K562 (cell line): ENCODE data around the gene ARHGEF33. TPM values are rescaled to one million over a fixed set of nuclear protein-coding genes. Genes with fewer than 3 reads are reported as not detected.
A peak's percentile ranks its signal among the peaks of the same experiment; 100 is the strongest.

Experiments
- ATAC-seq: fragments of 200-7000 bp; cut with Tn5 transposase; 3 replicates; pipeline ENCODE4 v1.9.1; 2020; ENCODE audit warnings: moderate library complexity
- BruUV-seq: library from RNA; stranded (reverse); fragments of 400-500 nt; replicated peaks from 2 replicates; lab custom pipeline; 2021; lab: Mats Ljungman, UMichigan
- CTCF ChIA-PET: fragments of 300-600 bp; formaldehyde crosslinking; extraction: SDS; loops from one replicate; lab custom pipeline; 2021; ENCODE audit warnings: low intra/inter-chr PET ratio; lab: Yijun Ruan, JAX
- POLR2A ChIA-PET: fragments of 300-600, 350-650 bp; sonication (Branson Sonifier 250); formaldehyde crosslinking; extraction: SDS; loops from one replicate; lab custom pipeline; 2021; ENCODE audit warnings: antibody characterized with exemption, inconsistent platforms; lab: Yijun Ruan, JAX
- DNase-seq, 4 experiments: peaks; one replicate each; pipeline versions ENCODE4 v3.0.0 to v3.0.0-alpha.2; 2011 to 2018; ENCODE audit warnings: low spot score in 3 of 4, mixed read lengths in 3 of 4; ENCODE audit errors: extremely low read depth in 1 of 4
- FAIRE-seq: peaks from 2 replicates; lab custom pipeline; 2011; peaks lifted over from hg19 to GRCh38; lab: Jason Lieb, UNC
- H2AFZ ChIP-seq: 2 replicates; pipeline ENCODE4 v1.6.0; 2011; ENCODE audit warnings: low read depth, low read length, control low read depth, inconsistent platforms
- H3K27ac ChIP-seq: fragments of 200-600 bp; 3 replicates; pipeline ENCODE4 v1.8.0; 2011; ENCODE audit warnings: low read depth, mild to moderate bottlenecking, control low read depth, inconsistent platforms, low read length, moderate library complexity, mixed read lengths; ENCODE audit errors: extremely low read depth
- H3K27me3 ChIP-seq, 2 experiments: fragments of 300-600 bp in 1 of 2; 2 replicates in 1 of 2; 3 replicates in 1 of 2; pipeline versions ENCODE4 v1.6.0 to v1.8.0; 2011; ENCODE audit warnings: inconsistent platforms in 2 of 2, low read length in 2 of 2, mild to moderate bottlenecking in 1 of 2, mixed read lengths in 1 of 2, moderate library complexity in 1 of 2; ENCODE audit not compliant: control insufficient read depth in 2 of 2, insufficient read depth in 2 of 2
- H3K36me3 ChIP-seq: fragments of 300-600 bp; 3 replicates; pipeline ENCODE4 v1.8.0; 2011; ENCODE audit warnings: mild to moderate bottlenecking, low read length, inconsistent platforms; ENCODE audit not compliant: control insufficient read depth, insufficient read depth
- H3K4me1 ChIP-seq, 2 experiments: fragments of 200-600 bp in 1 of 2; replicated peaks in 1 of 2; 2 replicates in 1 of 2; 3 replicates in 1 of 2; pipeline versions ENCODE4 v1.5.1 to v1.8.0; 2011; ENCODE audit warnings: inconsistent platforms in 2 of 2, low read length in 2 of 2, mild to moderate bottlenecking in 1 of 2, mixed read lengths in 1 of 2, moderate library complexity in 1 of 2; ENCODE audit not compliant: control insufficient read depth in 2 of 2, insufficient read depth in 2 of 2
- H3K4me2 ChIP-seq: 2 replicates; pipeline ENCODE4 v1.6.1; 2011; ENCODE audit warnings: low read length, control low read depth, inconsistent platforms, mixed read lengths; ENCODE audit not compliant: insufficient read depth
- H3K4me3 ChIP-seq: fragments of 200-600 bp; sonication (generic), shearing (Covaris generic); 2 replicates; pipeline ENCODE4 v1.5.1; 2016; ENCODE audit warnings: control low read depth, inconsistent platforms
- H3K79me2 ChIP-seq: fragments of 200-600 bp; 3 replicates; pipeline ENCODE4 v1.8.0; 2011; ENCODE audit warnings: low read length, inconsistent platforms; ENCODE audit not compliant: control insufficient read depth, insufficient read depth
- H3K9ac ChIP-seq, 2 experiments: 2 replicates each; pipeline versions ENCODE4 v1.6.0 to v1.6.1; 2011; ENCODE audit warnings: low read depth in 2 of 2, low read length in 2 of 2, control low read depth in 1 of 2, inconsistent platforms in 1 of 2, mild to moderate bottlenecking in 1 of 2, mixed read lengths in 1 of 2; ENCODE audit not compliant: insufficient read depth in 1 of 2
- H3K9me1 ChIP-seq: one replicate; pipeline ENCODE4 v1.6.0; 2011; ENCODE audit warnings: inconsistent platforms, mild to moderate bottlenecking, low read length, moderate library complexity; ENCODE audit not compliant: control insufficient read depth, insufficient read depth
- H3K9me3 ChIP-seq: replicated peaks from 2 replicates; pipeline ENCODE4 v1.5.1; 2011; ENCODE audit warnings: low read depth, low read length, inconsistent platforms; ENCODE audit not compliant: control insufficient read depth, insufficient read depth
- H4K20me1 ChIP-seq: replicated peaks from 2 replicates; pipeline ENCODE4 v1.6.1; 2011; ENCODE audit warnings: low read length, inconsistent platforms, mixed read lengths; ENCODE audit not compliant: control insufficient read depth, insufficient read depth
- C11orf30 ChIP-seq: fragments of 450-650 bp; IDR thresholded peaks from 2 replicates; pipeline ENCODE4 v1.6.1; 2016; ENCODE audit warnings: low read depth, mild to moderate bottlenecking
- MAFF ChIP-seq: IDR thresholded peaks from 2 replicates; pipeline ENCODE4 v1.6.1; 2012; ENCODE audit warnings: low read length, improper control_type of control experiment
- MAFG ChIP-seq: fragments of 450-650 bp; conservative IDR thresholded peaks from 2 replicates; pipeline ENCODE4 v1.6.1; 2016; ENCODE audit warnings: missing genetic modification characterization, missing compliant biosample characterization
- MAFK ChIP-seq: IDR thresholded peaks from 2 replicates; pipeline ENCODE4 v1.6.1; 2011; ENCODE audit warnings: low read length, improper control_type of control experiment
- MEF2A ChIP-seq: IDR thresholded peaks from 2 replicates; pipeline ENCODE4 v1.6.1; 2011; ENCODE audit warnings: low read depth, mild to moderate bottlenecking, low read length, moderate library complexity; ENCODE audit not compliant: control insufficient read depth
- NFE2 ChIP-seq: IDR thresholded peaks from 2 replicates; pipeline ENCODE4 v1.6.1; 2014; ENCODE audit warnings: antibody characterized with exemption, low read depth
- NFE2L1 ChIP-seq: fragments of 450-650 bp; IDR thresholded peaks from 2 replicates; pipeline ENCODE4 v1.6.1; 2016; ENCODE audit warnings: missing genetic modification characterization, low read depth, mild to moderate bottlenecking, missing compliant biosample characterization, moderate library complexity, borderline replicate concordance
- PHTF2 ChIP-seq: fragments of 250-450 bp; sonication (Bioruptor Pico); IDR thresholded peaks from 2 replicates; pipeline ENCODE4 v1.5.0; 2021; ENCODE audit warnings: mild to moderate bottlenecking
- SMARCA4 ChIP-seq: fragments of 450-650 bp; IDR thresholded peaks from 2 replicates; pipeline ENCODE4 v1.6.1; 2016
- ZNF316 ChIP-seq: fragments of 450-650 bp; IDR thresholded peaks from 2 replicates; pipeline ENCODE4 v1.6.1; 2016
- WGBS: fragments of 100-300 bp; shearing (Covaris generic); methylation state at CpG from one replicate; pipeline ENCODE4 v1.1.6; 2016; ENCODE audit warnings: low coverage, mixed read lengths; ENCODE audit not compliant: insufficient coverage; ENCODE audit errors: missing lambda C conversion rate; 5-methylcytosine and 5-hydroxymethylcytosine counted together
- in situ Hi-C: fragments of 300-500 bp; cut with MboI; formaldehyde crosslinking; loops from 4 replicates; pipeline ENCODE4 v1.15.0; 2018; ENCODE audit warnings: inconsistent platforms, mixed read lengths
- intact Hi-C: fragments of 100-400 bp; cut with micrococcal nuclease; formaldehyde crosslinking; loops from 2 replicates; pipeline ENCODE4 v1.14.2; 2022
- polyA plus RNA-seq, 8 experiments: library from polyadenylated mRNA; depleted of rRNA in 4 of 8; stranded (reverse) in 5 of 8; unstranded in 3 of 8; fragments of >200 nt; fragmentation: Nextera tagmentation in 2 of 8; fragmentation: Illumina TruSeq in 1 of 8; extraction: Ambion mirVana in 2 of 8; extraction: Trizol in 1 of 8; gene quantifications; 2 replicates each; pipeline versions ENCODE4 v1.2.1 to v1.2.3, GENCODE V29; 2011 to 2014; ENCODE audit warnings: inconsistent platforms in 1 of 8, missing spikeins in 1 of 8
- total RNA-seq, 7 experiments: library from RNA; depleted of rRNA in 6 of 7; stranded (reverse); fragments of >200 nt in 6 of 7; fragmentation: Illumina TruSeq in 2 of 7; extraction: Trizol in 2 of 7; gene quantifications; 2 replicates each; pipeline versions ENCODE4 v1.2.1 to v1.2.3, GENCODE V29; 2011 to 2021; ENCODE audit warnings: low replicate concordance in 1 of 7

ARHGEF33 gene
- total and polyA plus RNA-seq, 9 of the 15 experiments (the other 6 are each of a cell fraction or from before 2014, with no cell fraction given), result 0.01 to 0.08 (median 0.03) TPM; not detected in 5

- WGBS, result 37% methylated on average over 4 of the region's 4 CpGs
- no peaks in the 10 kb centered on the region for H3K79me2 ChIP-seq
- H3K4me3 ChIP-seq, result no peak overlapping the region
- in situ Hi-C loops, result no loop called here
- H3K27ac ChIP-seq, result no peak overlapping the region
- no peaks in the 10 kb centered on the region for H3K36me3 ChIP-seq
- ATAC-seq (peak; percentile 67), FAIRE-seq (no peak), DNase-seq (no peak)
- peak overlapping the region; percentile 57 for H2AFZ ChIP-seq
- H3K9me1 ChIP-seq, result no peaks in the 10 kb centered on the region
- H3K4me2 ChIP-seq, result no peak overlapping the region
- TF ChIP-seq NFE2L1 (peak; percentile 70), C11orf30 (peak; percentile 74), PHTF2 (CRISPR knock-in tag) (no peak), MEF2A (no peak), MAFF (peak; percentile 73), ZNF316 (peak; percentile 89), NFE2 (peak; percentile 90), MAFK (peak; percentile 67), SMARCA4 (peak; percentile 18; the same call in 1 of the 2 replicates), MAFG (tag) (peak; percentile 87)
- H3K9ac ChIP-seq, result no peak overlapping the region
- peaks cover 0 to 3% of the 10 kb centered on the region in 2 experiments; a peak in 1 of 5 replicates for H3K27me3 ChIP-seq
- BruUV-seq, result no TSS peak
- POLR2A ChIA-PET, result no interaction called here
- intact Hi-C loops, result no loop called here
- no peaks in the 10 kb centered on the region for H3K9me3 ChIP-seq
- H3K4me1 ChIP-seq, result no peaks in the 10 kb centered on the region; a peak in 1 of 5 replicates
- no peaks in the 10 kb centered on the region for H4K20me1 ChIP-seq
- CTCF ChIA-PET, result no interaction called here
Measured at GRCh38 chr2:38887347-38887746, 2.3 kb upstream of the ARHGEF33 start.
